NCI-H2196 treated with DMSO at 0.1 percent for 48 hours (cell line): ENCODE measurements around the gene PDLIM7.

Experiments
- DNase-seq: peaks from one replicate; lab custom pipeline; 2025; ENCODE audit not compliant: unreplicated experiment; lab: John Stamatoyannopoulos, UW

The PDLIM7 gene

DNA sequence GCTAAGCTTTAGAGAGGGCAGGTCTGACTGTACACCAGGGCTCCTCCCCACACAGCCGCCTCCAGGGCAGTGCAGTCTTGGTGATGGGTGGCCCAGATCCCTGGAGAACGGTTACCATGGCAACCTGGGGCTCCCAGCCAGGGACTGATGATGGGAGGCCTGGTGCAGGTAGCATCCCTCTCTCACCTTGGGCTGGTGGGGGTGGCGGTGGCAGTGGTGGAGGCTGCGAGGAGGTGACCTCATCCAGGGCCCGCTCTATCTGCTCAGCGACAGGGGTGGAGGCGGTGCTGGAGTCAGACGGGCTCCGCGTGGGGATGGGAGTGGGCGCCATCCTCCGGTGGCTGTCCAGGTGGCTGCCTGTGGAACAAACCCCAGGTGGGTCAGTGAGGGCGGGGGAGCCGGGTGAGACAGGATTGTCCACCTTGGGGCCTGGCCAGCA lies 38.5 kb downstream of the PDLIM7 start:
- no peak for DNase-seq

DNA sequence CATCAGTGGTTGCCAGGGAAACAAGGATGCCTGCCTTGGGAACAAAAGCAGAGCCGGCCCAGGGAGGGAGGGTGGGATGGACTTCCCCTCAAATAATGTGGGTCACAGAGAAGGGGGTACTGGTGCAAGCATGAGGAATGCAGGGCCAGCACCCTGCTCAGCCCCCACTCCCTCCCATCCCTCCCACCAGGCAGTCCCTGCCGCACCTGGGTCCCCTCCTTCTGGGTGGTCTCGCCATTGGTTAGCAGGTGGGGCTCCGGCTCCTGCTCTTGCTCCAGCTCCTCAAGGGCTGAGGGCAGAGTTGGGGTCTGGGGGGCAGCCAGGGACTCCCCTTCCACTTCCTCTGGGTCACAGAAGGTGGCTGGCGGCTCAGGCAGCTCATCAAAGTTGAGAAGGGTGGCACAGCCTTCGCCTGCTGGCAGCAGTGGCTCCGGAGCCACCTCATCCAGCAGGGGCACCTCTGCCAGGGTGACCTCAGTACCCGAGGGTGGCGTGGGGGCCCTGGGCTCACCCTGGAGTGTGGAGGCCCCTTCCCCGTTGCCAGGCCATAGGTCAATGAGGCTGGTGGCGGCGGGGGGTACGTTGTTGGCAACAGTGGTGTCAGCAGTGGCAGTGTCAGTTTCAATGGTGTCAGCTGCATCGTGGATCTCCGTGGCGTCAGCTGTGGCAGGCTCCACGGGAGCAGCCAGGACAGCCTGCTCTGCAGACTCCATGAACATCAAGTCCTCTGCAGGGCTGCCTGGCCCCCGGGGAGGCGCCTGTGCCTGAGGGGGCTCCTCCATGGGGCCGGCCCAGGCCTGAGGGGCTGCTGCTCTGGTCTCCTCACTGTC lies 39.3 kb downstream of the PDLIM7 start:
- DNase-seq = no peak

DNA sequence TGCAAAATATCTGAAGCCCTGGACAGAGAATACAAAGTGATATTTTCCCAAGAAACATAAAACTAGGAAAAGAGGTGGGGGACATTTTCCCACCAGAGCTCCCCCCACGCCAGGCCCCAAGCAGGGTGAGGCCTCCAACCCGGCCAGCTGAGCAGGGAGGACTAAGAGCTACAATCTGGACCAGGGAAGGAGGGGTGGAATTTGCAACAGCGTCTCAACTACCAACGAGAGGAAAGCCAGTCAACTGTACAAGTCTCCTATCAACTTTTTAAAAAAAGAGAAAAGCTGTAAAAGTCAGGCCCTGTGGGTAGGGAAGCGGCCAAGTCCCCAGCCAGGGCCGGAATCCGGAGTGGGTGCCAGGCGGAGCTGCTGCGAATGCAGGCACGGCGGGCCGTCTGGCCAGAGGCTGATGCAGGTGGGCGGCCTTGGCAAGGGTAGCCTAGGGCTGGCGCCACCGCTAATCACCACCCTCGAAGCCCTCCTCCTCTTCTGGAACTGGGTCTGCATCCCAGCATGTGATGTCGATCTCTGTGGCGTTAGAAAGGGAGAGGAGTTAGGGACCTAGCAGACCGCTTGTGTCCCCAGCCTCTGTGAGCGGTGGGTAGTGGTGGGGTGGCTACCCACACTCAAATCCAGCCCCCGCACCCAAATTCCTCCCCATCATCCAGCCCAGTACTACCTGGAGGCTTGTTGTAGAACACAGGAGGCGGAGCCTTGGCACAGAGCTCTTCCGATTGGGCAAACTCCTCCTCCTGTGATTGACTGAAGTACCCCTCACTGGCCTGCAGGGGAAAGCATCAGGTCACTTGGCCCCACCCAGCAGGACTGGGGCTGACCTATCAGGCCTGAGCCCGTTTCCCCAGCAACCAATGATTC lies 40.2 kb downstream of the PDLIM7 start:
- peak; percentile 98 for DNase-seq

DNA sequence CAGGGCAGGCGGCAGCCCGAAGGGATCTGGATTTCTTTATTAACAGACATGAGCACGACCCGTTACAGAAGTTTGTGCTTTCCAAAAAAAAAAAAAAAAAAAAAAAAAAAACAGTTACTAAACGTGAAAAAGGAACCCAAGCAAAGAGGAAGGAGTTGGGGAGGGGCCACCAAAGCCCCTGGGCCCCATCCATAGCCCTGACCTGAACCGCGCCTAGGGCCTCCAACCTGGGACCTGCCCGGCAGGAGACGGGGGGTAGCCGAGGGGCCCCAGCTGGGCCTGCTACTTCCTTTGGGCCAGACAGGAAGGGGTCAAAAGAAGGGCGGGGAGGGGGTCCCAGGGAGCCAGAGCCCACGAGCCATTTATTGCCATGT lies 40.8 kb downstream of the PDLIM7 start:
- DNase-seq = no peak

DNA sequence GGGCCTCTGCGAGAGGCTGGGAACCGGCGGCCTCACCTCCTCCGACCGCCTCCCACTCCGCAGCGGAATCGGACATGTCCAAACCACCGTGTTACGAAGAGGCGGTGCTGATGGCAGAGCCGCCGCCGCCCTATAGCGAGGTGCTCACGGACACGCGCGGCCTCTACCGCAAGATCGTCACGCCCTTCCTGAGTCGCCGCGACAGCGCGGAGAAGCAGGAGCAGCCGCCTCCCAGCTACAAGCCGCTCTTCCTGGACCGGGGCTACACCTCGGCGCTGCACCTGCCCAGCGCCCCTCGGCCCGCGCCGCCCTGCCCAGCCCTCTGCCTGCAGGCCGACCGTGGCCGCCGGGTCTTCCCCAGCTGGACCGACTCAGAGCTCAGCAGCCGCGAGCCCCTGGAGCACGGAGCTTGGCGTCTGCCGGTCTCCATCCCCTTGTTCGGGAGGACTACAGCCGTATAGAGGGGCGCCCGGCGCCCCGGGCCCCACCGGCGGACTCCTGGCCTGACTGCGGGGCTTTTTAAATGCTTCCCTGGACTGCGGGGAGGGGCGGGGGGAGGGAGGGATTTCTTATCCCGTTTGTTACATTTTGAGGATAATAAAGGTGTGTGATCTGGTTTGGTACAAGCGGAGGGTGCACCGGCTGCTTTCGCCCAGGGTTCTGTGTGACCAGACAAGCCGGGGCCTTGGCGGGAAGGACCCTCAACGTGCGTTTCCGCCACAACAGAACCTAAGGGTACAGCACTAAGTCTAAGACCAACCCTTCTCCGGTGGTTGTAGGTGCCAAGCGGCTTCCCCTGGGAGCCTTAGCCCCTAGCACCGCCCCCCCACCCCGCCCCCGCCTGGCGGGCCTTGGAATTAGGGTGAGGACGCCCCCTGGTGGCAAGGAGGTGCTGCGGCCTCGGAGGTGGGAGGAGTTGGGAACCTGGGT lies 41.5 kb downstream of the PDLIM7 start:
- peak; percentile 86 for DNase-seq

DNA sequence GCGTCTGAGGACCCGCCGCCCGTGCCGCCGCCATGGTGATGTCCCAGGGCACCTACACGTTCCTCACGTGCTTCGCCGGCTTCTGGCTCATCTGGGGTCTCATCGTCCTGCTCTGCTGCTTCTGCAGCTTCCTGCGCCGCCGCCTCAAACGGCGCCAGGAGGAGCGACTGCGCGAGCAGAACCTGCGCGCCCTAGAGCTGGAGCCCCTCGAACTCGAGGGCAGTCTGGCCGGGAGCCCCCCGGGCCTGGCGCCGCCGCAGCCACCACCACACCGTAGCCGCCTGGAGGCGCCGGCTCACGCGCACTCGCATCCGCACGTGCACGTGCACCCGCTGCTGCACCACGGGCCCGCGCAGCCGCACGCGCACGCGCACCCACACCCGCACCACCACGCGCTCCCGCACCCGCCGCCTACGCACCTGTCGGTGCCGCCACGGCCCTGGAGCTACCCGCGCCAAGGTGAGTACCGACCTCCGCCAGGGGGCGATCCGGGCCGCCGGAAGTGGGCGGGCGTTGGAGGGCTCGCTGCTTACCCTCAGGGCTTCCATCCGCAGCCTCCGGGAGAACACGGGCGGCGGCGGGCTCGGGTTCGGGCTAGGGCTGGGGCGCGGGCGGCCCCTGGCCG lies 42.3 kb downstream of the PDLIM7 start:
- DNase-seq = peak; percentile 85

DNA sequence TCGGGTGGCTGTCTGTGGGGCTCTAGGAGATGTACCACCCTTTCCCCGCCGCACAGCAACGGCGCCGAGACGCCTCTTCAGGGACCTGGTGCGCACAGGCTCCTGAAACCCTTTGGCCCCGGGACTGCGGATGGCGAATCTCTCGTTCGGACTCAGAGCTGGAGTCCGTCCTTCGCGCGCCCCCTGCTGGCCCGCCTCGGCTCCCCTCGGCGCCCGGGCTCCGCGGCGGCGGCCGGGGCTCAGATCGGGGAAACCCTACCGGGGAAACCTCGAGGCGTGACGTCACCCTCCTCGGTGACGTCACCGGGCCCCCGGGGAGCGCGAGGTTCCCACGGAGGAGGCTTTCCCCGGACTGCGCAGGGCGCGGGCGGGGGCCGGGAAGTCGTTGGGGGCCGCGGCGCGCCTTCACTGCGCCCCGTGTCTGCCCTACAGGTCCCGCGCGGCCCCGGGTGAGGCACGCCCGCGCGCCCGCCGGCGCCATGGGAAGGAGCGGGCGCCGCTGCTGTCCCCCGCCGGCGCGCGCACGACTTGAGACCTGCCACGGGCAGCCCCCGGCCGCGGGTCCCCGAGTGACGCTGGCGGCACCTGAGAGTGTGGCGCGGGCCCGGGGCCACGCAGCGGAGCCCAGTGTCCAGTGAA lies 42.9 kb downstream of the PDLIM7 start:
- DNase-seq = peak; percentile 76

DNA sequence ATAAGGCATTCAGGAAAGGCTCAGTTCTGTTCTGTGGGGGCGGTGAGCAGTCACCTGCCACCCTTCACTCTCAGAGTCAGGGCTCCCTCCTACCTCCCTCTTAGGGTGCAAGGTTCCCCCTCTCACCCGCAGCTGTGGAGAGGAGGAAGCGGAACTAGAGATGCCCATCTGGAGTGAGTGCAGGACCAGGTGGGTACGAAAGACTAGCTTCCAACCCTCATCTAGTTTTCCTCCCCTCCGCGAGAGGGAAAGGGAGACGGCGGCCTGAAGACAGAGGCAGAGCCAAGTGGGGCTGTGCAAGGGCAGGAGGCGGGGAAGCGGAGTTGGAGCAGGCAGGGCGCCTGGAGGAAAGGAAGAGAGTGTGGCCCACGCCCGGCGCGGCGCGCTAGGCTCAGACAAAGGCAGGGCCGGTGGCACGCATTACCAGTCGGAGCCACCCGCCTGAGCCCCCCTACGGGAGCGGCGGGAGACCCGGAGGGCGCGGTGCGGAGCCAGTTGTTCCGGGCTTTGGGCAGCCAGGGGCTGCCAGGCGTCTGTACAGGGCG lies 43.5 kb downstream of the PDLIM7 start:
- DNase-seq = no peak

DNA sequence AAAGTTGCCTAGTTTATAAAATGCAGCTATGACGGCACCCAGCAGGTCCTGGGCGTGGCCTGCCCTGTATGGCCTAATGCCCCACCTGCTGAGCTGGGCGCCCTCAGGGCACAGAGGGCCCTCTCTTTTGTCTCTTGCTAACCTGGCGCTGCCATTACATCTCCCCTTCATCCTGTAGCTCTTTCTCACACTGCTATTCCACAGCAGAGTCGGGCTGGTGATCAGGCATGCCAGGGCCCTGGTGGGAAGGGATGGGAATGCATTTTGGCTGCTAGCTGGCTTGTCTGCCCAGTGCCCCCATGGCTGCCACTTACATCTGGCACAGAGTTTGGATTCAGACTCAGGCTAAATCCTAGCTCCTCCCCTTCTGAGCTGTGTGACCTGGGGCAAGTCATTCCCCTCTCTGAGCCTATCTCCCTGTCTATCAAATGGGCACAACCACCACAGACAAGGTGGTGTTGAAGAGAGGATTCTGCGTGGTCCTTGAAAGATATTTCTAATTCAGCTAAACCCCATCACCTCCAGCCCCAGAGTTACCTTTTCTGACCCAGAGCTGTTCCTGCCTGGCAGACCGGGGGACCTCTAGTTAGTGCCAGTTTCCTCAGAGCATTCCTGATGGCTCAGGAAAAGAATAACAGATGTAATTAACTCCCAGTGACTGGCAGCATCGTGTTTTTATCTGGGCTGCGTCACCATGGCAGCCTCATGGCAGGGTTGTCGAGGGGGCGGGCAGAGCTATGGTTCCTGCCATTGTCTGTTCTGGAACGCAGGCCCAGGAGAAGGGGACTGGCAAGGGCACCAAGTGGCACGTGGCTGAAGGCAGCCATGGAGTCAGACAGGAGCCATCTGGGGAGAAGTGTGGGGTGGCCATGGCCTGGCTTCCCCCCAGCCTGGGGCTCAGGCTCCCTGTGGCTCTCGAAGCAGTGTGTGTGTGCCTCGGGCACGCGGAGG lies 44.4 kb downstream of the PDLIM7 start:
- no peak for DNase-seq

DNA sequence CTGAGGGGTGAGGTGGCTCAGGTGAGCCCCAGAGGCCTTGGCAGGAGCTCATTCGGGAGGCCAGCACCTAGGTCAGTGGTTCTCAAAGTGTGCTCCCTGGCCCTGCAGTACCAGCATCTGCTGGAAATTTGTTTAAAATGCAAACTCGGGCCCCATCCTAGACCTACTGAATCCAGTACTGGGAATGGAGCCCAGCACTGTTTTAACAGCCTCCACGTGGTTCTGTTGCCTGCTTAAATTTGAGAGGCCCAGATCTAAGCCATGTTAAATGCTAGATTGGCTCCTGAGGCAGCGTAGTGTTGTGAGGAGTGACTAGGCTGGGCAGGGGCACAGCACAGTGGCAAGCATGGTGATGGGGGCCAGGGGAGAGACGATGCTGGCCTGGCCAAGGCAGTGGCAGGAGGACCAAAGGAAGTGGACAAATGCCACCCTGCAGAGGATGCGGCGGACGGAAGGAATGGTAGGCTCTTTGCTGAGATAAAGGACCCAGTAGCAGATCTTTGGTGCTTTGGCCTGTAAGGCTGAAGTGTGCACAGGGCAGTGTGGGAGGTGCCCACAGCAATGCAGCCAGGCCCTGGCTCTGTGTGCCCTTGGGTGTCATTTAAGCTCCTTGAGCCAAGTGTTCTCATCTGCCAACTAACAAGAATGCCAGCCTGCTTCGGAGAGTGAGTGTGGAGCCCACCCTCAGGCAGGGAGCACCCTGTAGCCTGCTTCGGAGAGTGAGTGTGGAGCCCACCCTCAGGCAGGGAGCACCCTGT lies 46.6 kb downstream of the PDLIM7 start:
- no peak for DNase-seq

DNA sequence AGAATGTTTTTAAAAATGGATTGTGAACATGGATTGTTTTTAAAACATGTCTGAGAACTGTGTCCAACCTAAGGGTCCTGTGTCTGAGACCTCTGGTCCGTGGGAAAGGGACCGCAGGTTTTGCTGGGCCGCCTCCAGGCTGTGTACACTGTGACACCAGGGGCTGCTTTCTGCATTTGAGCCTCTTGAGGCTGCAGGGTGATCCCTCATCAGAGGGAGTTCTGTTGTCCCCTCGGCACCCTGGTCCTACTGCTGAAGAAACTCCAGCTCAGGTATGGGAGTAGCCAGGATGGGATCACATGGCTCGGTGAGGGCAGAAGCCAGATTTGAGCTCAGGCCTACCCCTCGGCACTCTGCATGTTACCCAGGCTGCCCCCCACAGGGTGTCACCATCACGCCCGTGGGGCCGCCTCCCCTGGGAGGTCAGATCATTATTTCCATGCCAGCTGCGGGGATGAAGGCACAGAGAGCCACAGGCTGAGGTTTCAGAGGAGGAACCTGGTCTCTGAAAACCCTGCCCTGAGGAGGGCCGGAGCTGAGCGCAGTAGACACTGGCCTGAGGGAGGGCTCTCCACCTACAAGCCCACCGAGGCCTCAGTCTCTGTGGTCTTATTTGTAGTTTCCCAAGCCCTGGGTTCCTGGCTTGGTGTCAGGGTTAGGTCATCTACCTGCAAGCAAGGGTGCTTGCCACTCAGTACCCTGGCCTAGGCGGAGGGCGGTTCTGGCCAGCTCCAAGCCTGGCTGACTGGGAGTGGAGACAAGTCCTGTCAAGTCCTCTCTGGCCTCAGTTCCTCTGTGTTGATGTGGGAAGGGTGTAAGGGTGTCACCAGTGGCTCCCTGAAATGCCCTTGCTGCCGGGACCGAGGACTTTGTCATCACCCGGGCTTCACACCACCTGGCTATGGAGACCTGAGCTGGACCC lies 48.0 kb downstream of the PDLIM7 start:
- DNase-seq = no peak

DNA sequence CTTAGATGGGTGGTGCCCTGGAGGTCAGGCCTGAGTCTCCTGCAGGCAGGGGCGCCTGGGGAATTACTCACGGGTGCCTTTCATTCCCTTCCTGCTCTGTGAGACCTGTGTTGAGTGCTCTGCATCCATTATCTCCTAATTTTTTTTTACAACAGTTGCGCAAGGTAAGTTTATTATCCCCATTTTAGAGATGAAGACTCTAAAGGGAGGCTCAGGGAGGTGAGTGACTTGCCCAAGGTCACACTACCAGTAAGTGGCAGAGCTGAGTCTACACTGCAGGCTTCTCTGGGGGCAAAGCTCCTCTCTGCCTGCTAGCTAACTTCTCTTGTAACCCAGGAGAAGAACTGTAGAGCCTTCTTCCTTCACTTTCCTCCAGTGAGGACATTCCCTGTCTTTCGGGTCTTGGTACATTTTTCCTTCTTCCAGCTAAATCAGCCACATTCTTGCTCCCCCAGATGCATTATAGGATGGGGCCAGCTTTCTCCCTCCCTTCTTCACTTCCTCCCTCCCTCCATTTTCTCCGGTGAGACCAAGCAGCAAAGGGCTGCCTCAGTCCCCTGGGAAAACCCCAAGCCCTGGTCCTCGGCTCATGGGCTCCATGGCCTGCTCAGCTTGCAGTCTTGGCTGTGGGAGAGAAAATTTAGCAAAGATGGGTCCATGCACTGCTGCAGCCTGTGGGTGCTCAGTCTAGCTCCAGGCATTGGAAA lies 49.0 kb downstream of the PDLIM7 start:
- no peak for DNase-seq

DNA sequence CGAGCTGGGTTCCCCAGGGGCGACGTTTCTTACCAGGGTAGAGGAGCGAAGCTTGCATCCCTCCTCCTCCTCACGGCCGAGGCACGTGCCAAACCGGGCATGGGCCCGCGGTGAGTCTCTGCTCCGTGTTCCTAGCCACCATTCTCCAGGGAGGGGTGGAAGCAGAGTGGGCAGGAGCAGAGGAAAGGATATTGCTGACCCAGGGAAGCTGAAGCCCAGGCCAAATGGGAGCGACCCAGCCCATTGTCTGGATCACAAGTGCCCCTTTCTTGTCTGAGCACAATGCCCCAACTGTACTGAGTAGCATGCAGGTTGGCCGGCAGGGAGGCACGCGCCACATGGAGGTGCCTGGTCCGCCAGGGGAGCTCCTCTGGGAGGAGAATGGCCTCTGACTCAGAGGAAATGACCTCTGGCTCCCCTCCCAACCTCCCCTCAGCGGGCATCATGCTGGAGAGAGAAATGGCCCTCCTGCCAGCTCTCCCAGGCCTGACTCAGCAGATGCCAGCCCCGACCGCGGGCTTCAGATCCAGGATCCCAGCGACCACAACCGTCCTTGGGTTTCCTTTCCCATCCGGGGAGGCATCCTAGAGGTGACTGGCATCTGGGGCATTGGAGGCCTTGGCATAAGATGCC lies 49.7 kb downstream of the PDLIM7 start:
- peak; percentile 79 for DNase-seq

DNA sequence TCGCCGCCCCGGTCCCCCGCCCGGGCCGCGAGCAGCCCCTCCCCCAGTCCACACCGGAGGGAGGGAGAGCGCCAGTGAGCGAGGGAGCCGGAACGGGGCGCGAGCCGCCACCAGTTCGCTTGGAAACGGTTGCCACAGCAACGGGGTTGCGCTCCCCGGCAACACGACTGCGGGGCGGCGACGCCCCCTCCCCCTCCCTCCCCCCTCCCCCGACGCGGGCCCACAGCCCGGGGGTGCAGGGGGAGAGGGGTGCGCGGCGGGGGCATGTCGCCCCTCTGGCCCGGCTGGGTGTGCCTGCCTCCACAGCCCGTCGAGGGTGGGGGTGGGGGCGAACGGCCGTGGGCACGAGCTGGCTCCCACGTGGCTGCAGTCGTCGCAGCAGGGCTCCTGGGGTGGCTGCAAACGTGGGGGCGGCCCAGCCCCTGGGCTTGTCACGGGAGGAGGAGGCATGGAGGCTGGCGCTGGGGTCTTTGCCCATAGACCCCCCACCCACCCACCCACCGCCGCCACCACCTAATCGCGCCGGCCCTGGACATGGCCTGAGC lies 50.3 kb downstream of the PDLIM7 start:
- peak; percentile 69 for DNase-seq

DNA sequence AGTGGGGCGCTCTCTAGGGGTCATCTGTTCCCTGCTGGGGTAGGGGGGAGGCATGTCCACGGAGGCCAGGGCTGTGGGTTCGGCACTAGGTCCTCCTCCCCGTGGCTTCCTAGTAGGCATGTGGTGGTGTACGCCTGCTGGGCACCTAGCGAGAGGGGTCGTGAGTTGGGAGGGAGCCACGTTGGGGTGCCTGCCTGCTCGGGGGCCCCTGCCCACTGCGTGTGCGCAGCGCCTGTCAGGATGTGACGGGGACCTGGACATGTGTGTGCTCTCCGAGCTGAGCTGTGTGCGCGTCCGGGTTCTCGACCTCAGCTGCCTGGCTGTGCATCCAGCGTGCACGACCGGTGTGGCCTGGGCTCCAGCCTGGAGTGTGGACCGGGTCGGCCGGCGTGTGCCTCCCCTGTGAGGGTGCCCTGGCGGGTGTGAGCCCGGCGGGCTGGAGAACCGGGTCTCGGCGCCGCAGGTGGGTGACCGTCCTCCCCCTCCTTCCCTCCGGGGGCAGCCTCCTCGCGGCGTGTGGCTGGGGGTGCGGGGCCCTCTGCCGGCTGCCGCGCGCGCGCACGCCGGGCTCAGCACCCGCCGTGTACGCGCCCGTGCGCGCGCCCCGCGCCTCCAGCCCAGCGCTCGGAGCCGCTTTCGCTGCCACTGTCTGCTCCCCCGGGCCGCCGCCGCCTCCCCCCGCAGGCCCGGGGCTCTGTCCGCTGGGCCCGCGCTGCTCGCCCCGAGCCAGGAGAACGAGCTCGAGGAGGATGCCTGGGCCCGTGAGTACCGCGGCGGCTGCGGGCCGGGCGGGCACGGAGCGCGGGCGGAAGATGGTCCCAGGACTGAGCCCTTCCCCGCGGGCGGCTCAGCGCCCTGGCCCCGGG lies 51.0 kb downstream of the PDLIM7 start, which contains the start of gene PRR7:
Gene PRR7 (plus strand): TSS at position 615 of the 866 bp plus-strand sequence. CDS start 8,254 bp downstream, outside the sequence.
- peak; percentile 58 for DNase-seq
